Fibroblast of lung (primary cell): ENCODE data around the gene TENM3. TPM values are rescaled to one million over a fixed set of nuclear protein-coding genes. Genes with fewer than 3 reads are reported as not detected.

ENCODE experiments used
- DNase-seq, 2 donors: peaks; one replicate each; pipeline versions ENCODE4 v3.0.0 to v3.0.0-alpha.2; 2010; ENCODE audit warnings: low read depth in 2 of 2
- H2AFZ ChIP-seq: 2 replicates; pipeline ENCODE4 v1.5.1; 2012; ENCODE audit warnings: low read length, control low read depth, inconsistent platforms
- H3K27ac ChIP-seq: 2 replicates; pipeline ENCODE4 v1.5.1; 2011; ENCODE audit warnings: low read length, control low read depth; ENCODE audit not compliant: insufficient read depth
- H3K27me3 ChIP-seq: 2 replicates; pipeline ENCODE4 v1.5.1; 2011; ENCODE audit warnings: mild to moderate bottlenecking, low read length; ENCODE audit not compliant: control insufficient read depth, insufficient read depth
- H3K36me3 ChIP-seq: 2 replicates; pipeline ENCODE4 v1.5.1; 2011; ENCODE audit warnings: low read length; ENCODE audit not compliant: control insufficient read depth, insufficient read depth
- H3K4me1 ChIP-seq: 2 replicates; pipeline ENCODE4 v1.5.1; 2011; ENCODE audit warnings: low read length; ENCODE audit not compliant: control insufficient read depth, insufficient read depth; ENCODE audit errors: extremely low read depth
- H3K4me2 ChIP-seq: 2 replicates; pipeline ENCODE4 v1.5.1; 2011; ENCODE audit warnings: low read length, control low read depth; ENCODE audit not compliant: insufficient read depth; ENCODE audit errors: extremely low read depth
- H3K4me3 ChIP-seq, 4 experiments: fragments of 200-600 bp in 1 of 4; sonication (generic) in 1 of 4; replicated peaks in 1 of 4; 2 replicates each; pipeline ENCODE4 v1.5.1; 2011 to 2016; ENCODE audit warnings: low read length in 4 of 4, low read depth in 3 of 4, mild to moderate bottlenecking in 3 of 4, control low read depth in 2 of 4, inconsistent platforms in 1 of 4, mixed read lengths in 1 of 4; ENCODE audit not compliant: insufficient read depth in 1 of 4; ENCODE audit errors: control extremely low read depth in 1 of 4
- H3K79me2 ChIP-seq: 2 replicates; pipeline ENCODE4 v1.5.1; 2012; ENCODE audit warnings: mild to moderate bottlenecking, low read length, inconsistent platforms; ENCODE audit not compliant: control insufficient read depth, insufficient read depth
- H3K9ac ChIP-seq: 2 replicates; pipeline ENCODE4 v1.5.1; 2011; ENCODE audit warnings: mild to moderate bottlenecking, low read length, control low read depth; ENCODE audit not compliant: insufficient read depth
- H3K9me3 ChIP-seq: 2 replicates; pipeline ENCODE4 v1.5.1; 2012; ENCODE audit warnings: low read depth, low read length; ENCODE audit not compliant: control insufficient read depth, insufficient read depth
- H4K20me1 ChIP-seq: 2 replicates; pipeline ENCODE4 v1.5.1; 2011; ENCODE audit warnings: low read length; ENCODE audit not compliant: control insufficient read depth, insufficient read depth; ENCODE audit errors: extremely low read depth
- CTCF ChIP-seq, 2 donors: IDR thresholded peaks in 1 of 2; conservative IDR thresholded peaks in 1 of 2; 1 replicate in 1 of 2; 2 replicates in 1 of 2; pipeline ENCODE4 v1.5.1; 2011 to 2012; ENCODE audit warnings: low read length in 2 of 2, control low read depth in 1 of 2, inconsistent platforms in 1 of 2, low read depth in 1 of 2, mild to moderate bottlenecking in 1 of 2
- EZH2 ChIP-seq: IDR thresholded peaks from 2 replicates; pipeline ENCODE4 v1.5.1; 2012; ENCODE audit warnings: low read length, control low read depth, mild to moderate bottlenecking; ENCODE audit errors: missing control alignments
- polyA plus RNA-seq, 2 donors: library from polyadenylated mRNA; depleted of rRNA in 1 of 2; stranded (reverse) in 1 of 2; unstranded in 1 of 2; fragments of >200 nt; gene quantifications; 2 replicates each; pipeline ENCODE4 v1.2.1, GENCODE V29; 2011 to 2012; ENCODE audit warnings: missing spikeins in 1 of 2
- total RNA-seq: library from RNA; depleted of rRNA; stranded (reverse); fragments of >200 nt; gene quantifications from 2 replicates; pipeline ENCODE4 v1.2.1, GENCODE V29; 2014

The TENM3 gene
- total and polyA plus RNA-seq, 2 donors (not counting 1 experiment from before 2014, with no cell fraction given) = 2.7 to 3.6 TPM

GRCh38 chr4:182548156-182548555, 305.0 kb downstream of the TENM3 start:
- no peaks in the 10 kb centered on the region for H3K27me3 ChIP-seq
- no peak overlapping the region for H3K4me3 ChIP-seq
- no peaks in the 10 kb centered on the region for H4K20me1 ChIP-seq
- no peak overlapping the region for H3K9ac ChIP-seq
- H3K79me2 ChIP-seq = no peaks in the 10 kb centered on the region
- no peaks in the 10 kb centered on the region for H3K9me3 ChIP-seq
- no peak overlapping the region for H2AFZ ChIP-seq
- no peaks in the 10 kb centered on the region for H3K36me3 ChIP-seq
- DNase-seq = peak in 1 of 2 donors; percentile 31
- H3K27ac ChIP-seq = no peak overlapping the region
- TF ChIP-seq EZH2 (no peak), CTCF (conservative IDR thresholded peaks at IDR 0.05 in 1 of 2, IDR thresholded peaks at IDR 0.05 in 1 of 2; ENCODE audit: low read depth in 1 of 2, low read length in 2 of 2) (no peak)
- no peak overlapping the region for H3K4me2 ChIP-seq
- no peaks in the 10 kb centered on the region for H3K4me1 ChIP-seq

GRCh38 chr4:182549356-182549755, 306.2 kb downstream of the TENM3 start:
- H2AFZ ChIP-seq = no peak overlapping the region
- no peak overlapping the region for H3K4me3 ChIP-seq
- no peak overlapping the region for H3K4me2 ChIP-seq
- no peak overlapping the region for H3K9ac ChIP-seq
- no peaks in the 10 kb centered on the region for H3K79me2 ChIP-seq
- H4K20me1 ChIP-seq = no peaks in the 10 kb centered on the region
- TF ChIP-seq EZH2 (no peak), CTCF (conservative IDR thresholded peaks at IDR 0.05 in 1 of 2, IDR thresholded peaks at IDR 0.05 in 1 of 2; ENCODE audit: low read depth in 1 of 2, low read length in 2 of 2) (no peak)
- no peaks in the 10 kb centered on the region for H3K9me3 ChIP-seq
- no peaks in the 10 kb centered on the region for H3K4me1 ChIP-seq
- H3K36me3 ChIP-seq = no peaks in the 10 kb centered on the region
- H3K27ac ChIP-seq = no peak overlapping the region
- no peak for DNase-seq
- no peaks in the 10 kb centered on the region for H3K27me3 ChIP-seq

- Histone ChIP-seq H2AFZ (no peak overlapping the region), H3K27ac (no peak overlapping the region), H3K4me3 (no peak overlapping the region), H3K4me2 (no peak overlapping the region), H3K36me3 (no peaks in the 10 kb centered on the region), H3K27me3 (no peaks in the 10 kb centered on the region), H3K9ac (no peak overlapping the region), H4K20me1 (no peaks in the 10 kb centered on the region), H3K9me3 (no peaks in the 10 kb centered on the region), H3K79me2 (no peaks in the 10 kb centered on the region), H3K4me1 (no peaks in the 10 kb centered on the region)
- TF ChIP-seq EZH2 (no peak), CTCF (conservative IDR thresholded peaks at IDR 0.05 in 1 of 2, IDR thresholded peaks at IDR 0.05 in 1 of 2; ENCODE audit: low read depth in 1 of 2, low read length in 2 of 2) (no peak)
- no peak for DNase-seq
Measured at GRCh38 chr4:182552948-182553347, 309.7 kb downstream of the TENM3 start.
